Aorta (tissue), 5 donors: ENCODE measurements around the gene MLN. TPM values are rescaled to one million over a fixed set of nuclear protein-coding genes. Genes with fewer than 3 reads are reported as not detected.

Source experiments
- ATAC-seq: fragments of 200-7000 bp; cut with Tn5 transposase; one replicate; pipeline ENCODE4 v1.9.1; 2022; ENCODE audit warnings: moderate library complexity; ENCODE audit not compliant: low FRiP score
- DNase-seq, 2 donors: peaks; one replicate each; pipeline ENCODE4 v3.0.0-alpha.2; 2020
- H3K27ac ChIP-seq, 2 donors: one replicate each; pipeline ENCODE4 v1.5.1; 2013; ENCODE audit warnings: low read length in 2 of 2, mild to moderate bottlenecking in 2 of 2, moderate library complexity in 2 of 2, control low read depth in 1 of 2, inconsistent platforms in 1 of 2, low read depth in 1 of 2
- H3K27me3 ChIP-seq, 2 donors: one replicate each; pipeline ENCODE4 v1.6.1; 2013; ENCODE audit warnings: control low read depth in 1 of 2, low read length in 1 of 2, mild to moderate bottlenecking in 1 of 2, moderate library complexity in 1 of 2; ENCODE audit not compliant: insufficient read depth in 2 of 2, control insufficient read depth in 1 of 2
- H3K36me3 ChIP-seq, 2 donors: one replicate each; pipeline ENCODE4 v1.6.1; 2013; ENCODE audit warnings: control low read depth in 1 of 2, low read length in 1 of 2, mild to moderate bottlenecking in 1 of 2; ENCODE audit not compliant: insufficient read depth in 2 of 2, control insufficient read depth in 1 of 2
- H3K4me1 ChIP-seq, 2 donors: one replicate each; pipeline ENCODE4 v1.6.1; 2013; ENCODE audit warnings: low read length in 2 of 2, control low read depth in 1 of 2, mild to moderate bottlenecking in 1 of 2, moderate library complexity in 1 of 2; ENCODE audit not compliant: insufficient read depth in 2 of 2, control insufficient read depth in 1 of 2
- H3K4me3 ChIP-seq, 2 donors: one replicate each; pipeline ENCODE4 v1.5.1; 2013; ENCODE audit warnings: low read length in 2 of 2, control low read depth in 1 of 2, mild to moderate bottlenecking in 1 of 2
- H3K9me3 ChIP-seq: one replicate; pipeline ENCODE4 v1.6.1; 2013; ENCODE audit warnings: mild to moderate bottlenecking, low read length; ENCODE audit not compliant: control insufficient read depth
- WGBS, 2 donors: extraction: QIAGEN DNeasy Blood & Tissue Kit; methylation state at CpG; one replicate each; pipeline ENCODE4 v1.1.7; 2013; 5-methylcytosine and 5-hydroxymethylcytosine counted together
- intact Hi-C, 2 donors: fragments of 100-400 bp; cut with DNase I; formaldehyde crosslinking; loops; one replicate each; pipeline versions ENCODE4 v1.14.2 to v1.15.0; 2022
- polyA plus RNA-seq, 2 donors: library from polyadenylated mRNA; stranded (reverse); fragments of 200-250 nt; gene quantifications; one replicate each; pipeline ENCODE4 v1.2.3, GENCODE V29; 2013
- total RNA-seq, 2 donors: library from RNA; stranded (reverse); fragmentation: NEBNext Ultra II Directional; extraction: Animal tissue kit (Norgen Biotek cat#: 25700); gene quantifications; one replicate each; pipeline ENCODE4 v1.2.1, GENCODE V29; 2021
- donor health status: healthy with polysubstance abuse.
- donor health status: Bipolar disorder and iron deficiency.
- donor health status: DM: no; HTN: no; CAD: no.
- donor health status: DM: no; HTN: no; CAD: no.
- donor health status: DM: yes; HTN: yes; CAD: no.

Gene MLN
- total and polyA plus RNA-seq, 4 donors: 2.6 TPM; not detected in 3

- intact Hi-C loops: loop anchor here in 1 of 2 donors (10.0 kb wide), 1 partner anchor 263 kb away; no protein-coding TSS in a partner anchor
- ATAC-seq: no peak
- Histone ChIP-seq H3K4me1 (no peaks in the 10 kb centered on the region), H3K36me3 (no peaks in the 10 kb centered on the region), H3K27me3 (no peaks in the 10 kb centered on the region), H3K9me3 (no peaks in the 10 kb centered on the region), H3K27ac (no peak overlapping the region), H3K4me3 (no peak overlapping the region)
- DNase-seq: no peak
- 90 to 100% methylated on average over 2 of the region's 2 CpGs for WGBS, 2 donors
Measured at GRCh38 chr6:33761581-33761921, 42.3 kb downstream of the MLN start.

- no peak for ATAC-seq
Measured at GRCh38 chr6:33759887-33760629, 43.7 kb downstream of the MLN start.

GRCh38 chr6:33758815-33759216 lies 45.0 kb downstream of the MLN start:
- H3K4me3 ChIP-seq: no peak overlapping the region
- 57 to 64% methylated on average over 7 of the region's 7 CpGs for WGBS, 2 donors
- H3K36me3 ChIP-seq: no peaks in the 10 kb centered on the region
- H3K9me3 ChIP-seq: no peaks in the 10 kb centered on the region
- no peak for DNase-seq
- H3K4me1 ChIP-seq: no peaks in the 10 kb centered on the region
- H3K27me3 ChIP-seq: no peaks in the 10 kb centered on the region
- no peak overlapping the region for H3K27ac ChIP-seq
- intact Hi-C loops: no loop called here
- no peak for ATAC-seq

More at GRCh38 chr6:33759887-33760629, 43.7 kb downstream of the MLN start:
- H3K4me1 ChIP-seq: no peaks in the 10 kb centered on the region
- DNase-seq: no peak
- no peak overlapping the region for H3K27ac ChIP-seq
- no peaks in the 10 kb centered on the region for H3K36me3 ChIP-seq
- H3K27me3 ChIP-seq: no peaks in the 10 kb centered on the region
- H3K4me3 ChIP-seq: no peak overlapping the region
- 84 to 87% methylated on average over 9 of the region's 9 CpGs for WGBS, 2 donors
- no peaks in the 10 kb centered on the region for H3K9me3 ChIP-seq
- intact Hi-C loops: loop anchor here in 1 of 2 donors (10.0 kb wide), 1 partner anchor 265 kb away; no protein-coding TSS in a partner anchor

GRCh38 chr6:33757906-33758305 lies 45.9 kb downstream of the MLN start:
- no peak overlapping the region for H3K4me3 ChIP-seq
- H3K27ac ChIP-seq: no peak overlapping the region
- no peaks in the 10 kb centered on the region for H3K27me3 ChIP-seq
- intact Hi-C loops: no loop called here
- 83 to 84% methylated on average over 10 of the region's 10 CpGs for WGBS, 2 donors
- no peaks in the 10 kb centered on the region for H3K9me3 ChIP-seq
- no peaks in the 10 kb centered on the region for H3K36me3 ChIP-seq
- no peaks in the 10 kb centered on the region for H3K4me1 ChIP-seq
- ATAC-seq (no peak), DNase-seq (no peak)

- Histone ChIP-seq H3K9me3 (no peaks in the 10 kb centered on the region), H3K4me3 (no peak overlapping the region), H3K27me3 (no peaks in the 10 kb centered on the region), H3K27ac (no peak overlapping the region), H3K36me3 (no peaks in the 10 kb centered on the region), H3K4me1 (no peaks in the 10 kb centered on the region)
- no peak for DNase-seq
- 69 to 76% methylated on average over 3 of the region's 3 CpGs for WGBS, 2 donors
- intact Hi-C loops: no loop called here
- no peak for ATAC-seq
Measured at GRCh38 chr6:33757113-33757512, 46.7 kb downstream of the MLN start.

GRCh38 chr6:33756211-33756954 lies 47.4 kb downstream of the MLN start:
- Histone ChIP-seq H3K4me1 (no peaks in the 10 kb centered on the region), H3K36me3 (no peaks in the 10 kb centered on the region), H3K9me3 (no peaks in the 10 kb centered on the region), H3K4me3 (no peak overlapping the region), H3K27me3 (no peaks in the 10 kb centered on the region), H3K27ac (no peak overlapping the region)
- DNase-seq: no peak
- ATAC-seq: no peak
- 83% methylated on average over 12 of the region's 12 CpGs for WGBS, 2 donors
- intact Hi-C loops: no loop called here

- intact Hi-C loops: no loop called here
- DNase-seq: no peak
- no peak for ATAC-seq
- Histone ChIP-seq H3K9me3 (no peaks in the 10 kb centered on the region), H3K27me3 (no peaks in the 10 kb centered on the region), H3K36me3 (no peaks in the 10 kb centered on the region), H3K4me1 (no peaks in the 10 kb centered on the region), H3K4me3 (no peak overlapping the region), H3K27ac (no peak overlapping the region)
- 81 to 83% methylated on average over 13 of the region's 13 CpGs for WGBS, 2 donors
Measured at GRCh38 chr6:33755070-33755869, 48.5 kb downstream of the MLN start.

GRCh38 chr6:33754222-33754621 lies 49.6 kb downstream of the MLN start:
- WGBS, 2 donors: 81% methylated on average over 11 of the region's 11 CpGs
- Histone ChIP-seq H3K4me1 (no peaks in the 10 kb centered on the region), H3K27ac (no peak overlapping the region), H3K27me3 (no peaks in the 10 kb centered on the region), H3K9me3 (no peaks in the 10 kb centered on the region), H3K36me3 (no peaks in the 10 kb centered on the region), H3K4me3 (no peak overlapping the region)
- ATAC-seq (no peak), DNase-seq (no peak)
- intact Hi-C loops: no loop called here
